Gastrocnemius medialis (tissue), 4 donors: ENCODE measurements around the gene EXD3.

Experiments
- POLR2A ChIP-seq, 2 donors: fragments of 450-650 bp; IDR thresholded peaks; one replicate each; pipeline ENCODE4 v1.6.1; 2017; ENCODE audit warnings: antibody characterized with exemption in 2 of 2, mild to moderate bottlenecking in 2 of 2, moderate library complexity in 2 of 2
- TF ChIP-seq, protein P1 (sequence below), 5 experiments: fragments of 450-650 bp in 3 of 5; fragments of 200-600 bp in 2 of 5; sonication (generic) in 2 of 5; IDR thresholded peaks in 4 of 5; conservative IDR thresholded peaks in 1 of 5; 1 replicate in 4 of 5; 2 replicates in 1 of 5; pipeline ENCODE4 v1.5.1; 2016 to 2019; ENCODE audit warnings: antibody characterized with exemption in 5 of 5, mild to moderate bottlenecking in 3 of 5, moderate library complexity in 3 of 5

DNA sequence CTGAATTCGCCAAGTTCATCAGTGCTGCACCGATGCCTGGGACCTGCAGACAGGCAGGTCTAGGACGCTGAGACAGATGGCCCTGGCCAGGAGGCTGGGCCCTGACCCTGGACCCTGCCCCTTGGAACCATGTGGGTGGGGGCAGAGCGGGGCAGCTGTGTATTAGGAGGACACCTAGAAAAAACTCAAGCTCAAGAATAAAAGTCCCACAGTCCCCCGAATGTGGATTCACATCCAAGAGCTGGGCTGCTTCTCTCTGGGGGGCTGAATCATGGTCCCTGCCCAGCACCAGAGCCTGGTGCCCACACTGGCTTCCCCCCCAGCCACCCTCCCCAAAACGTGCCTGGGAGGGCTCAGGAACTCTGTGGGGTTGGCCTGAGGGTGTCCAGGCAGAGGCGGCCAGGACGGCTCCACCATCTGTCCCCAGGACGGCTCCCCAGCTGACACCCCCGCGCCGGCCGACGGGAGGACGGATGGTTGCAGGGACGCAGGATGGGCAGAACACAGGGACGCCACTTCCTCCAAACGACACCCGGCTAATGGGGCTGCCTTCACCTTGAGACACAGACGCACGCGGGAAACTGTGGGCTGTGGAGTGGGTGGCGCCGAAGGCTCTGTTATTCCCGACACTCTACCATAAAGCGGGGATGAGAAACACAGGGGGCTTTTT is 34.9 kb downstream of the EXD3 start:
- TF ChIP-seq, protein P1, sequence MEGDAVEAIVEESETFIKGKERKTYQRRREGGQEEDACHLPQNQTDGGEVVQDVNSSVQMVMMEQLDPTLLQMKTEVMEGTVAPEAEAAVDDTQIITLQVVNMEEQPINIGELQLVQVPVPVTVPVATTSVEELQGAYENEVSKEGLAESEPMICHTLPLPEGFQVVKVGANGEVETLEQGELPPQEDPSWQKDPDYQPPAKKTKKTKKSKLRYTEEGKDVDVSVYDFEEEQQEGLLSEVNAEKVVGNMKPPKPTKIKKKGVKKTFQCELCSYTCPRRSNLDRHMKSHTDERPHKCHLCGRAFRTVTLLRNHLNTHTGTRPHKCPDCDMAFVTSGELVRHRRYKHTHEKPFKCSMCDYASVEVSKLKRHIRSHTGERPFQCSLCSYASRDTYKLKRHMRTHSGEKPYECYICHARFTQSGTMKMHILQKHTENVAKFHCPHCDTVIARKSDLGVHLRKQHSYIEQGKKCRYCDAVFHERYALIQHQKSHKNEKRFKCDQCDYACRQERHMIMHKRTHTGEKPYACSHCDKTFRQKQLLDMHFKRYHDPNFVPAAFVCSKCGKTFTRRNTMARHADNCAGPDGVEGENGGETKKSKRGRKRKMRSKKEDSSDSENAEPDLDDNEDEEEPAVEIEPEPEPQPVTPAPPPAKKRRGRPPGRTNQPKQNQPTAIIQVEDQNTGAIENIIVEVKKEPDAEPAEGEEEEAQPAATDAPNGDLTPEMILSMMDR (IDR thresholded peaks at IDR 0.05 in 4 of 5, conservative IDR thresholded peaks at IDR 0.05 in 1 of 5) = no peak
- no peak for TF ChIP-seq POLR2A (IDR thresholded peaks at IDR 0.05)
